UCSD-AML1 (cell line): ENCODE data around the gene SH3YL1.

ENCODE experiments used
- DNase-seq: peaks from one replicate; lab custom pipeline; 2025; ENCODE audit not compliant: unreplicated experiment; lab: John Stamatoyannopoulos, UW

SH3YL1 gene

DNA sequence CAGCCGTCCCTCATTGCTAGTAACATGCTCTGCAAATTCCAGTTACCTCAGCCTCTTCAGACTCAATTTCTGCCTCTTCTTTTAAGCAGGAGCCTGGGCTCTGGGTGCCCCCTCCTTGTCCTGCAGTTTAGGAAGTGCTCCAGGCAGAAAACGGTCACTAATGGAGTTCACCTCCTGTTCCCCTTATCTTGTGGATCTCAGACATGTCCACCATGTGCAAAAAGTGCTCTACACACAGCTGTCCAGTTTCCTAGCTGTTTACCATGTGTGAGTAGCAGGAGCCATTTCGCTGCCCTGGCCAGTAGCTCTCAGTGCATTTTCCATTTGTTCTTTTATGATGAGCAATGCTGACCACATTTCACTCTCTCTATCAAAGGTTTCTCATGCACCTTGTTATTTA is 4.9 kb downstream of the SH3YL1 start:
- DNase-seq, result no peak

DNA sequence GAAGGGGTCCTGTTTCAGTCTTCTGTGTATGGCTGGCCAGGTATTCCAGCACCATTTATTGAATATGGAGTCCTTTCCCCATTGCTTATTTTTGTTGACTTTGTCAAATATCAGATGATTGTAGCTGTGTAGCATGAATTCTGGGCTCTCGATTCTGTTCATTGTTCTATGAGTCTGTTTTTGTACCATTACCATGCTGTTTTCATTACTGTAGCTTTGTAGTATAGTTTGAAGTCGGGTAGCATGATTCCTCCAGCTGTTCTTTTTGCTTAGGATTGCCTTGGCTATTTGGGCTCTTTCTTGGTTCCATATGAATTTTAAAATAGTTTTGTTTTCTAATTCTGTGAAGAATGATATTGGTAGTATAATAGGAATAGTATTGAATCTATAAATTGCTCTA is 6.0 kb downstream of the SH3YL1 start:
- no peak for DNase-seq

DNA sequence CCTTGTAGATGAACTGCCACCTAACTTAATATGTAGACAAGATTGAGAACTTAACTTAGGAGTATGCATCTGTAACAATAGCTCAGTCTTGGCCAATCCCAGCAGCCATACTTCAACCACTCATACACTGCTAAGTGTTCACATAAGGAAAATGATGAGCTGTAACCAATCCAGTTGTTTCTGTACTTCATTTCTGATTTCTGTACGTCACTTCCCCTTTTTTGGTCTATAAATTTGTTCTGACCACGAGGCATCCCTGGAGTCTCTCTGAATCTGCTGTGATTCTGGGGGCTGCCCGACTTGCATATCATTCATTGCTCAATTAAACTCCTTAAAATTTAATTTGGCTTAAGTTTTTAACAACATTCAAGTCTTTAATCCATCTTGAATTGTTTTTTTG is 6.4 kb downstream of the SH3YL1 start:
- no peak for DNase-seq

DNA sequence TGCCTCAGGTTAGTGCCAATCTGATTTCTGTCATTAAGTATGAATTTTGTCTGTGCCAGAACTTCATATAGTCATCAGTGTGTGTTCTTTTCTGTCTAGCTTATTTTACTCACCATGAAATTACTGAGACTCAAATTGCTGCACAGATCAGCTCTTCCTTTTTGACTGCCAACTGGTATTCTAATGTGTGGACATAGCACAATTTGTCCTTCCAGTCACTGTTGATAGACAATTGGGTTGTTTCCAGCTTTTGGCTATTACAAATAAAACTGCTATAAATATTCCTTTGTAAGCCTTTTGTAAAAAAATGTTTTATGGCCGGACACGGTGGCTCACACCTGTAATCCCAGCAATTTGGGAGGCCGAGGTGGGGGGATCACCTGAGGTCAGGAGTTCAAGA is 7.7 kb downstream of the SH3YL1 start:
- DNase-seq, result no peak

DNA sequence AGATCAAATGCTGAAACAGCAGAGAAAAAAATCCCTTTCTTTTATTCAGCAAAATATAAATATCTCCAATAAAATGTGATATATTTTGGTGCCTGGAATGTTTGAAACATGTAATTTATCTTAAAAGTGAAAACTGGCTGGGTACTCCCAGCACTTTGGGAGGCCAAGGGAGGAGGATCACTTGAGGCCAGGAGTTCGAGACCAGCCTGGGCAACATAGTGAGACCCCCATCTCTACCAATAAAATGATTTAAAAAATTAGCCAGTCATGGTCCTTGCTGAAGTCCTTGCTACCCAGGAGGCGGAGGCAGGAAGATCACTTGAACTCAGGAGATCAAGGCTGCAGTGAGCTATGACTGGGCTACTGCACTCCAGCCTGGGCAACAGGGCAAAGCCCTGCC is 8.6 kb downstream of the SH3YL1 start:
- DNase-seq, result no peak

DNA sequence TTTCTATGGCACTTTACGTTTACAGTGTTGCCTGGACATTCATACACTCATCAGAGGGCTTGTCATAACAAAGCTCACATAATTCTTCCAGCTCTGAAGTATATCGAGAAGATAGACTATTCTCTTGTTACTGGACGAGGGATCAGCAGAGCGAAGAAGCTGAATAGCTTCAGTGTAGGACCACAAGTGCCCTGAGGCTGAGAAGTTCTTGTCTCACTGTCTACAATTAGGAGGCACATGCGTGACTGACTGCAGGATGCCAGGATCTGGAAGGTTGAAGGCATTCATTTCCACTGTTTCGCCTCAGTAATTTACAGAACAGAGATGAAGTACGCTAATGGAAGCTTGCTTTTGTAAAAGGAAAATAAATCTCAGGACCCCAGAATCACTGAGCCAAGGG is 9.6 kb downstream of the SH3YL1 start:
- DNase-seq, result no peak

DNA sequence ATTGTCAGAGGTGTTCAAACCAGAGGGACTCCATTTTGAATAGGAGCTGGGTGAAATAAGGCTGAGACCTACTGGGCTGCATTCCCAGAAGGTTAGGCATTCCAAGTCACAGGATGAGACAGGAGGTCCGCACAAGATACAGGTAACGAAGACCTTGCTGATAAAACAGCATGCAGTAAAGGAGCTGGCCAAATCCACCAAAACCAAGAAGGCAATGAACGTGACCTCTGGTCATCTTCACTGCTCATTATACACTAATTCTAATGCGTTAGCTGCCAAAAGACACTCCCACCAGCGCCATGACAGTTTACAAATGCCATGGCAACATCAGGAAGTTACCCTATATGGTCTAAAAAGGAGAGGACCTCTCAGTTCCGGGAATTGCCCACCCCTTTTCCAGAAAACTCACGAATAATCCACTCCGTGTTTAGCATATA is 10.6 kb downstream of the SH3YL1 start:
- DNase-seq, result no peak

DNA sequence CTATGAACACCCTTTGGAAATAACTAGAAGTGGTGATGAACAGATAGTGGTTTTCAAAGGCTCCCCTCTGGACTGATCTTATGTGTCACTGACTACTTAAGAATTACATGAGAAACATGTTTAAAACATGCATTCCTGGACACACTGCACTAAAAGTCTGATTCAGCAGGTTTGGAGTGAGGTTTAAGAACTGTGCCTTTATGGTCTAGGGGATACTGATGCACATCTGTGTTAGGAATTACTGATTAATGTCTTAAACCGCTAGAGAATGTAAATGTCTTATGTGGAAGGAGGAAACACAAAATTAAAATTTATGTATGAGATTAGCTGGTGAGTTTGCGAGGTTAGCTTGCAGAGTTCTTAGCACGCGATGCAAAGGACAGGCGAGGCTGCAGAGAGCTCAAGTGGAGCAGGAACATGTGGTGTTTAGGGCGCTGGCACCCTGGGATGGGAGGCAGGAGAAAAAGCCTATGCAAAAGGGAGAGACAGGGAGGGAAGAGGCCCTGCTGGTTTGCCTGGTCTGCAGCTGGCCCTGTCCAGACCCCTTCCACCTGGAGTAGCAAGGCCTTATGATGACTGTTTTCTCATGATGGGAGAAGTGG is 11.7 kb downstream of the SH3YL1 start:
- no peak for DNase-seq

DNA sequence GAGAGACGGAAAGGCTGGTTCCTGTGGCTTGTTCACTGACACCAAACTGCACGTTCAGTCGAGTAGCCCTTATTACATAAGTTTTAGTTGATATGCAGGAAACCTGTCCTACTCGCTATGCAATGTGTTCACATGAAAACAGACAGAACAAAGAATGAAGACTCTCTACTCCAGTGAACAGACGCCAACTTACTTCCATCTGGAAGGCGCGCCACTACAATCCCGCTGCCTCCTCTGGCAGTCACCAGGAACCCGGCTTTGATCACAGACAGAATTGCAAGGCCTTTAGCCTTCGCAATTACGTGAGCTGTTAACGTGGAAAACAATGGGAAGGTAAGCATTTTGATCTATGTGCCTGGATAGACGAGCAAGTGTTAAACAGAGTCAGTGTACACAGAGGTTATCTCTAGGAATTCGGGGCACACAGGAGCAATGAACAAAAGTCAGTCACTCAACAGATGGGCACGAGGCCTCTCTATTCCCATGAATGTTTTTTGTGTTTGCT is 14.2 kb downstream of the SH3YL1 start:
- DNase-seq, result no peak

DNA sequence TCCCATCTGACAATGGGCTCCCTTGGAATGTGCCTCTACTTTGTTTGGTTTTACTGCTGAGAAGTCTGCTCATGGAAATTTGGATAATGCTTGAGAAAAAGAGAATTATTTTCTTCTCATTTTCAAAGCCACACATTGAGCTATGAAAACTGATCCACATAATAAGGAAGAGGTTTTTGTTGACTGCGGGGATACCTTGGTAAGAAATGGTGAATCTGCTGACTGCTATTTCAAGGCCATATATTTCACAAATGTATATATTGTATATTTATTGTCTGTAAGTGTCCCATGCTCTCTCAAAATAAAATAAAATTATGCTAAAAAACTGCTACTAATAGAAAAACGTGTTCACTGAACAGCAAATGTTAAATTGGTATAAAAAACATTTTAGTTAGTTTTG is 15.1 kb downstream of the SH3YL1 start:
- no peak for DNase-seq

DNA sequence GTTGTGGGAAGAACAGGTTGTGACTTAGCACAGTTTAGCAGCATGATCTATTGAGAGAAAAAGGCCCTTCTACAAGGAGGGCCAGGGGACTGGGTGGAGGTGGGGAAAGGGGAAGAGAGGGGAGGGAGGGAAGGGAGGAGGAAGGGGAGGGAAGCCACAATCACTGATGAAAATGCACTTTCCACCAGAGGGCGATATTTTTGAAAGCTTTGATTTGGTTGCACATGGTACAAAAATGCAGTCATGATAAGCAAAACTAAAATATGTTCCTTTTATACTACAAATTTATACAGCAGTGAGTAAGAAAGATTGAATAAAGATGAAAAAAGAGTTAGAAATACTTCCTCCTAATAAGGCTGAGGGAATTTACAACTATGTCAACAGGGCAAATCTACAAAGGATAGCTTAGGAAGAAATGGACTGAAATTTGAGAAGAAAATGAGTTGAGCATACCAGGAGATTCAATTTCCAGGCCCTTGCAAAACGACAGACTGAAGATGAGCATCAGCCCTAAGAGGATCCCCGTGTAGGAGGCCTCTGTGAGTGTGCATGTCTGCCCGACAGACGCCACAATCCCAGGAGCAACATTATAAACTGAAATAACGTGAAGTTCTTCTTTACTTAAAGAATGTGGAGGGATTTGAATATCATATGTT is 17.2 kb downstream of the SH3YL1 start:
- no peak for DNase-seq

DNA sequence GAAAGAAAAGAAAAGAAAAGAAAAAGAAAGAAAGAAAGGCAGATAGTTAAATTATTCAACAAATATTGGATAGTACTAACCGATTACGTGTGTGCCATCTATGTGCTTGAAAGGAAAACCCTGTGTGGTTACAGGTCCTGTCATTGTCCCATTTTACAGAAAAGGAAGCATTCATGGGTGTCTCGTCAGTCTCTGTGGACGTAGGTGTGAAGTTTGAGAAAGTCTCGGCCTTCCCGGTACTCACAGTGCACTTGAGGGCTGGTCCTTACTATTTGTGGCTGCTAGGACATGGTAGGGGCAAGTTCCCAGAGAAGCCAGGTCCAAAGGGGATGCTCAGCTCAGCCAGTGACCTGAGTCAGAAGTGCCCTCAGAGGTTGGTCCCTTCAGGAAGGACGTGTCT is 19.3 kb downstream of the SH3YL1 start:
- DNase-seq, result no peak

DNA sequence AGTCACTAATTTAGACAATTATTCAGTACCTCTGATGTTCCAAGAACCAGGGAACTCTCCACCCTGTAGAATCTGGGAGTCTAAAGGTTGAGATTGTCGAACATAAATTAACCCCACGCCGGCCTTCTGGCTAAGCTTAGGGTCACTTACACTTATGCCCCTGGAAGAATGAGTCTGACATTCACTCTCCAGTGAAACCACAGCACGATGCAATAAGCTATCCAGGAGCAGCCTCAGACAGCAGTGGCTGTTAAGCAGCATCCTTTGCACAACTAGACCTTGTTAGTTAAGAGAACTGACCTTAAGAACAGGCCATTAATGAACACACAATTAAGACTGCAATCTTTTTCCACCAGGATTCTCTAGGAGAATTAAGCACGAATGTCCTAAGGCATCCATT is 25.0 kb downstream of the SH3YL1 start:
- DNase-seq, result no peak

DNA sequence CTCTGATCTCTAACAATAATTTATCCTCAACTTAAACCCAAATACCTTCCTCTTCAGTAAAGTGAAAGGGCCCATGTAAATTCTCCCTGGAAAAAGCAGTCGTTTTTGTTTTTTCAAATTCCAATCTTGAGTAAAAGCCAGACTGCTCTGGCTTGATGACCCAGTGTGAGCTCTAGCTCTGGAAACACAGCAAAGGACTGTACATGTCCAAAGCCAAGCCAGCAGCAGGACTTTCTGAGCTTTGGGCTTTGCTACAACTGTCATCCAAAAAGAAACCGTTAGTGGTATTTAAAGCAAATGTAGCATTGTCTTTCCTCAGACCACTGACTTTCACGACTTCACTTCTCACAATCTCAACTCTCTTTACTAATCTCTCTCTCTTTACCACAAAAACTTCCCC is 25.4 kb downstream of the SH3YL1 start:
- no peak for DNase-seq

DNA sequence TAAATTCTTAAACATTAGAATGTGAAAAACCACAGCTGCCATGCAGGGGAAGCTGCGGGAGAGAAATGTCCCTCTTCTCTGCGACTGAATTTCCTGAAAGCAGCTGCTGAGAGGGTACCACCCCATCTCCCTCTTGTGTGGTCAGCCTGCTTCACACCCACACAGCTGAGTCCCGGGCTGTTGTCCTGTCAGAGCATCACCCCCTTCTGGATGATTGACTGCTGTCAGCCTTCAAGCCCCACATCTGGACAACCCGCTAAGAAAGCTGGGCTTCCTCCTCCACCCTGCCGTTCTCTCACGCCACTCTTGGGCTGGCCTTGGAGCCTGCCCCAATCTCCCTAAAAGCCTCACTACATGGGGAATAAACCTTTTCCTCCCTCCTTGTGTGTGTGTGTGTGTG is 26.0 kb downstream of the SH3YL1 start:
- no peak for DNase-seq

DNA sequence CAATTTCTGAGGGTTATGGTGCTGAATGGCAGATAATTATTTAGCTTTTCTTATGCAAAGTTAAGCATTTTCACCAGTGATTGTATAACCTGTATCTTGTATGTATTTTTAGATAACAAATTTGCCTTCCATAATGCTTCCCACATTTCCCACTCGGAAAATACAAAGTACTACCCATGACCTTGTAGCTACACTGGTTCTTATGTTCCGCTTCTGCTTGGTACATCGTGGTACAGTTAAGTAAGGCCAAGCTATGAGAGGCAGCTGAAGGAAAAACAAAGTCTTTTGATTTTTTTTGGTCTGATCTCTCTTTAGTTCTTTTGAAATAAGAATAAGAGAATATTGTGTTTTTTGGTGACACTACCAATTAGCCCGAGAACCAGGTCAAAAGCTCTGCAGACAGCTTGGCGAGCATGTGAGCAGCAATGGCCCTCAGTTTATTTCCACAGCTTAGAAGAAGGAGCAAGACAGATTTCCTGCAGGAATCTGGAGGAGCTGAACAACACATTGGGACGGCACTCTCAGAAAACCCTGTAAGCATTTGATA is 26.8 kb downstream of the SH3YL1 start:
- no peak for DNase-seq

DNA sequence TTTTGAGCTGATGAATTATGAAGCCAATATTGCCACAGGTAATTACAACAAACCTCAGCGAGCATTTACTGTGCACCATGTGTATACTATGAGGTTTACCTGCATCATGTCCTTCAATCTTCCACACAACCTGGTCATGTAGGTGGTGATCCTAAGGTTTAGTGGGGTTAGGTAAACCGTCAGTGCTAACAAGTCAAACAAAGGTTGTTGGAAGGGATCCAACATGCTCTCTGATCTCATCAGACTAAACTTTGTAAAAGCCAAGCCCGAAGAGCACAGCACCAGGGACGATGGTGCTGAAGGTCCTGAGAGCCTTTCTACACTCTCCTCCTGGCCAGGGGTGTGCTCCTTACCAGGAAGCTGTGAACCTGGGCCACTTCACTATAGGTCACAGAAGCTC is 29.4 kb downstream of the SH3YL1 start:
- no peak for DNase-seq

DNA sequence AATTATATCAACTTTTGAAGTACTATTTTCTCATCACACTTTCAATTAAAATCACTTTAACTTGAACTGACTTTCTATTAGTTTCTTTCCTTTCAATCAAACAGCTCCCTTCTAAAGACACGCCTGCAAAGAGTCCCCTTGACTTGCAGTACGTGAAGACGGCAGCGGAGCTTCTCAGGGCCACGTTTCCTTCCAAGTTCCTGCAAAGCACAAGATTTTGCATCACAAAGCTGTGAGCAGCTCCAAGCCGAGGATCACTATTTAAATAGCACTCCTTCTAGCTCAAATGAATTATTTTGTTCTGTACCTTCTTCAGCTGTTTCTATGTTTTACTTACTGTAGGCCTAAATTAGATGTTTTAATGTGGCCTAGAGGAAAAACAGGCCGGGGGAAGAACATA is 30.8 kb downstream of the SH3YL1 start:
- DNase-seq, result no peak

DNA sequence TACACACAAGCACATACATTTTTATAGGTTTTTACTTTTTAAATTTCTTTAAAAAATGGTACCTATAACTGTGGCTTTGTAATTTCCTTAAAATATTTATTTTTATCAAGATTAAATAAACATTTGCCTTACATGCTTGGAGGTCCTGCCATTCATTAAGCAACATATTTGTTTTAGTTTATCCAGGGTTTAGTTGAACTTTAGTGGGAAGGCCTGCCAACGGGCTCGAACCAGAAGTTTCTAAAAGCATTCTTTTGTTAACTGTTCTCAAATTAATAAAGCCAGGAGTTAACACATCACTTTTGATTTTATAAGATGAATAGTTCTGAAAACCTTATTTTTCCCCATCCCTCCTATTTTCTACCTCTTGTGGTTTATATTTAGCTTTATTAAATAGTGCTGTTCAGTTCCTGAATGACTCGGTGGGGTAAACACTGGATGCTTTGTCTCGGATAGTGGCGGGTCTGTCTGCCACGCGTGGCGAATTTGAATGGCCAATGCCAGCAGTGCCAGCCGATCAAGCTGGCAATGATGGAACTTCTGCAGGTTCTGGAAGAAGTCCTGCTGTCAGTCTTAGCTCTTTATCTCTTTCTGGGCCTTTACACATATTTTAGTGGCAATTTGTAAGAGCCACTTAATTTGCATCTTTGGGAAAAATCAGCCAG is 32.2 kb downstream of the SH3YL1 start:
- no peak for DNase-seq

DNA sequence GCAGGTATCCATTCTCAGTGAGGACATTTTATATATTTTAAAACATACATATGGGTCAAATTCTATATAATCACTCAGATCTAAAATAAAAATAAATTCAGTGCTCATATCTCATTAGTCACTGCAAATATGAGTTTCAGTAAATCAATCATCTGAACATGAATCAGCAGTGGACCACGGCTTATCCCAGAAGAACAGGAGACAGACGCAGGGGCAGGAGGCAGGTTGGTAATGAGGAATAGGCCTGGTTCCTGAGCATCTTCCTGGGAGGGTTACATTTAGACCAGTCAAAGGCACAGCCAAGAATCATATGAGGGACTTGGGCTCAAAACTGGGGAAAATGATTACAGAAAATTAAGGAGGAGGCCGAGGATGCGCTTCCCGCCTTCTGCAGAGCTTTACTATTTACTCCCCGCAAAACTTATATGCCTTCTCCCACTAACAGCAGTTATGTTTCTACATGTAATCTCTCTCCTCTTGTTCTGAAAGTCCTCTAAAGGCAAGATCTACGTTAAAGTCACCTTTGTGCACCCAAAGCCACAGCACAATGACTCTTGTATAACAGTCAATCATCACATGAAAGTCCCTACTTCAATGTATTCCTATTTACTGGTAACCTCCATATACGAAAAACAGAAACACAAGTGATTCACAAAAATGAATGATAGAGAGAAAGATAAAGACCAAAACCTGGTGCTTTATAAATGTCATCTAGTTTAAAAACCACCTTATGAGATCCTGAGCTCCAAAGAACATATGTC is 35.1 kb downstream of the SH3YL1 start:
- no peak for DNase-seq

DNA sequence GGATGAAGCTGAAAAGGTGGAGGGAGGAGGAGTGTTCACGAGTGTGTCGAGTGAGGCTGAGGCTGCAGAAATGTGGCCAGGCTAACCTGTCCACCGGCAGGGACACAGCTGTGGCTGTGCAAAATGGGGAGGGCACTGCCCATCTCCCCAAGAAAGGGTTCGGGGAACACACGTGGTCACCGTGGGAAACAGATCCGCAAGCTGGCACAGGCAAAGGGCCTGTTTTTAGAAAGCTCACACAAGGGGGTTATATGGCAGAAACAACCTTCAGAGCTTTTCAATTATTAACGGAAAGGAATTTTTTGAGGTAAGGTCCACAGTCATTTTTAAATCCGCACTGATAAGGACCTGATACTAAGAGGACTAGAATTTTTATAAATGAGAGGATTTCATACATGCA is 35.7 kb downstream of the SH3YL1 start:
- DNase-seq, result no peak
